GM19468 (cell line): Measurements from ENCODE around the gene MEGF11.

Experiments
- ATAC-seq: cut with Tn5 transposase; IDR thresholded peaks from one replicate; pipeline ENCODE4 v1.9.1; 2021; ENCODE audit warnings: mild to moderate bottlenecking, moderate library complexity, moderate number of reproducible peaks; ENCODE audit not compliant: unreplicated experiment; ENCODE audit errors: extremely low read depth

MEGF11 gene

DNA sequence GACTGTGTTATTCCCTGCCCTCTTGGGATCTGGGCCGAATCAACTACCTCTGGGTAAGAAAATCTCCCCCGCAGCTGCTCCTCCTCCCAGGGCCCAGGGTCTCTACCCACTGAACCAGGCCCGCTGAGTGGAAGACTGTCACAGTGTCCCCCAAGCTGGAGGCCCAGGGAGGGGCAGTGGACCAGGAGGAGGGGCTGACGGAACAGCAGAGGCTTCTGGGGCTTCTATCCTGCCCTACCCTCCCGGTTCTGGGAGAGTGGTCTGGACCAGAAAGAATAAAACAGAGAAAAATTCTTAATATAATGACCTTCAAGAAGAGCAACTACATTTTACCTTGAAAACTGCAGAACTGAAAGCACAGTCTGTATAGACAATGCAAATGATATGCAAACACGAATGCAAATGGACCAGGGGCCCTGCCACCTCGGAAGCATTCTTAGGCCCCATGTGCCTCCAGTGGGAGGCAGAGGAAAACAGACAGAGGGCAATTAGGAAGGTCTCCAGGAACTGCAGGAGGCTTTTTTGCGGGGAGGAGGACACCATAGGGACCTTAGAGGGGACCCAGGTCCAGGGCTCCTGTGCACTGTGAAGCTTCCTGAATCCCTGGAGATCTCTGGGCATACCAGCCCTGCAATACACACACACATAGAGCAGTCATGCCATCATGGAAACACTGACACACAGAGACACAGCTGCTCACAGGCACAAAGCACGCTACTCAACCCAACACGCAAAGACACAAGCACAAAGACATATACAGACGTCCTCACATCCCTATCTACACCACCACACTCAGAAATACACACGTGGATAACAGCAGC lies 12.3 kb downstream of the MEGF11 start:
- ATAC-seq = no peak

DNA sequence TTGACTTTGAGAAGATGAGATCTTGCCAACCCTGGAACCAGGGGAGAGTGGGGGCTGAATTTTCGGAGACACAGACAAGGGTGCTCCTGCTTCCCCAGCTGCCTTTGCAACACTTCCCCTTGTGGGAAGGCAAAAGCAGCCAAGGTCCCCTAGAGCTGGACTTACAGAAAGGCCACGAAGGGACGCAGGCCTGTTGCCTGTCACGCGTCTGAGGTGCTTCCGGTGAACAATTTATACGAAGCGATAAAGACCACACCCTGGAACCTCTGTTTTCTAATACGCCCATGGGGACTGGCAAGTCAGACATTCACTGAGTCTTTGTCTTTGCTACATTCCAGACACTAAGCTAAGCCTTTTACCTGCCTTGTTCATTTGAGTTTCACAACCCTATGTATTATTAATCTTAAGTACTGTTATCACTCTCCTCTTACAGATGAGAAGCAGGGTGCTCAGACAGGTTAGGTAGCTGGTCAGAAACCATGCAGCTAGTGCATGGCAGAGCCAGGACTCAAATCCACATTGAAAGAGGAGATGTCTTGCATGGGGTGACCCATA lies 13.2 kb downstream of the MEGF11 start:
- no peak for ATAC-seq

DNA sequence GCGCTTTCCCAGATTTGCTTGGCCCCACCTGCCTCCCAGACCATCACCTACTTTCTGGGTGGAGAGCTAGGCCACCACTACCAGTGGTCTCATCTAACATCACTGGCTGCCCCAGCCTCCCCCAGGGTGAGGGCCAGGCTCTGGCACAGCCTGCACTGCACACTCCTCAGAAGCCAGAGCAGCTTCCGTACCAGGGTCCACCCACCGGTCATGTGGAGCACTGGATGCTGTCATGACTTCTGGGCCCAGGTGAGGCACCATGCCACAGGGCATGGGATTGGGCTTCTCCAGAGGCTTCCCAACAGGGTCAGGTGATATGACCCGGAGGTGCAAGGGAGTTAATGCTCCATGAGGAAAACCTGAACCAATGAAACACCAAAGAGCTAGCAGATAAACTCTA lies 14.0 kb downstream of the MEGF11 start:
- ATAC-seq = no peak

DNA sequence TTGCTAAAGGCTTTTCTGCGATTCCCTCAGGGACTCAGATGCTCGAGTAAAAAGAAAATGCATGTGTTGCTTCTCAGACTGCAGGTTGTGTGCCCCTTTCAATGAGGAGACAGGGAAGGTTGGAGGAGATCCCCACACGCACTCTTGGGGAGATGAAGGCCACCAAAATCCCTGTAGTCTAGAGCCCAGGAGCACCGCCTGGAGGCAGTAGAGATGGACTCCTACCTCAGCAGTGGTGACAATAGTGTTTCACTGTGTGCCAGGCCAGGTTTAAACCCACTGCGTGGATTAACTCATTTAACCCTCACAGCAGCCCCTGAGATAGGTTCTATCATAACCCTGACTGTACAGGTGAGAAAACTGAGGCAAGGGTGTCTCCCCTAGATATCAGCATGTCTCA lies 15.2 kb downstream of the MEGF11 start:
- no peak for ATAC-seq

DNA sequence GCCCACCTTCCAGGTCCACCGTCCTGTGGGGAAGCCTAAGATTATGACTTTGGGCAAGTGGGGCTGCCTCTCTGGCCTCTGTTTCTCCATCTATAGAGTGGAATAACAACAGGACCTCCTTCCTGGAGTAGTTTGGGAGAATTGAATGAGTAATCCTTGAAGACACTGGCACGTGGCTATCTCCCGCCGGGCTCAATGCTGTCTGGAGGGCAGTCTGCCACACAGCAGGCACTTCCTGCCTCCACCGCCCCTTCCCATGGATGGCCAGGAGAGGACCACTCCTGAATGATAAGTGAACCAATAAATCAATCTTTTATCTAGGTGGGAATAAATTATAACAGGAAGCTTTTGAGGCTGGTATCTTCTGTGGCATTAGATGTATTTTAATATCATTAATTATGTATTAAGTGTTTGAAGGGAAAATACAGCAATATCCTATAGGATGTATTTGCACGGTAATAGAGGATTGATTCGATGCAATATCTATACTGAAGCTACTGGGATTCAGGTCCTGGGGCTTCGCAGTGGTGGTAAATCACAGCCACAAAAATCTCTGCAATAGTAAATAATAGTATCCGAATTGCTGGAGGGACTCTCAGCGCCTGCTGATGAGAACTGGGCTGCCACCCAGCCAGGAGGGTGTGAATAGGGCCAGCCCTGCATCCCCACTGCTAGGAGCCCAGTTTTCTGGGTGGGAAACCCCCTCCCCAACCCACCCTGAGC lies 15.9 kb downstream of the MEGF11 start:
- ATAC-seq = no peak

DNA sequence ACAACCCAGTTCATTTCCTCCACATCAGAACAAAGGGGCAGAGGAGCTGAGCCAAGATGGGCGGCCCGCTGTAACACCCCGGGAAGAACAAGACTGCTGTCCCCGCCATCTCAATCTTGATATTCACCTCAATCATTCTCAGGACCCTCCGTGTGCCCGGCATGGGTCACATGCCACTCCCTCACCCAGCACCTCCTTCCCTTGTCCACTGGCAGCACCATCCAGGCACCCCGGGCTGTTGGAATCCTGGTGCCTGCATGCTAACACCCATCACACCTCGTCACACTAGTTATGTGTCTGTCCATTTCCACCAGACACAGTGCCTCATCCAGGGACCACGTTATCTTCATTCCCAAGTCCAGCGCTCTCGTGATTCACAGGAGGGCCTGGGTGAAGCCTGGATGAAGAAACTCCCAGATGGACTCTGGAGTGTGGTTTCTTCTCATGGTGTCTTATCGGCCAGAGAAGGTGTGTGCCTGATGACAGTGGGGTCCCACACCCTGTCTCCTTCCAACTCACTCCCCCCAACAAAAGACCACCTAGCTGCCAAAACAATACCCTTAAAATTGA lies 16.7 kb downstream of the MEGF11 start:
- ATAC-seq = no peak

DNA sequence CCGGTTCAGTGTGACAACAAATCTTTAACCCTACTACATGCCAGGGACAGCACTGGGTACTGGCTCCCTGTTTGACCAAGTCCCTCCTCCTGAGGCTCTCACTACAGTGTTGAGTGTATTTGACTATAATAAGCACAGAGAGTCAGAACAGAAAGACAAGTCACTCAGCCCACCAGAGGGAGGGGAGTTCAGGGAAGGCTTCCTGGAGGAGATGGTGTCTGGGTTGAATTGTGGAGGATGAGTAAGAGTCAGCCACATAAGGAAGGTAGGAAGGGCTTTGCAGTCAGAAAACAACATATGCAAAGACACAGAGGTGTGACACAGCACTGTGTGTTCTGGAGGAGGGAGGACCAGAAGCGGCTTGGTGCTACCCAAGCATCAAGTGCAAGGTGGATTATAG lies 17.7 kb downstream of the MEGF11 start:
- ATAC-seq = no peak

DNA sequence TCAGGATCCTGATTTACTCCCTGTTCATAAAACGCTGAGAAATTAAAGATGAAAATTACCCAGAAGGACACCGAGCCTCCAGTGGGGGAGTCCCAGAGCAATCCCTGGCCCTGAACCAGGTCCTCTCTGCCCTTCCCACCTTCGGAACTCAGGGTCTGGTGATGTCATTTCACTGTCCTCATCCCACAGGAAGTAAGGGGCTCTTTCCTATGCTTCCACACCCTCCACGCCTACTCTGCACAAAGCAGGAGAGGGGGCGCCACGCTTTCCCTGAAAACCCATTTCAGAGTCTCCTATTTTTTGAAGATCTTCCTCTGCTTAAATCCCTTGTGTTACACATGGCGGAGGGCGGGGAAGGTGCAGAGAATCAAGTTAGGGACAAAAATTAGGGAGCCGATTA lies 18.8 kb downstream of the MEGF11 start:
- ATAC-seq = no peak

DNA sequence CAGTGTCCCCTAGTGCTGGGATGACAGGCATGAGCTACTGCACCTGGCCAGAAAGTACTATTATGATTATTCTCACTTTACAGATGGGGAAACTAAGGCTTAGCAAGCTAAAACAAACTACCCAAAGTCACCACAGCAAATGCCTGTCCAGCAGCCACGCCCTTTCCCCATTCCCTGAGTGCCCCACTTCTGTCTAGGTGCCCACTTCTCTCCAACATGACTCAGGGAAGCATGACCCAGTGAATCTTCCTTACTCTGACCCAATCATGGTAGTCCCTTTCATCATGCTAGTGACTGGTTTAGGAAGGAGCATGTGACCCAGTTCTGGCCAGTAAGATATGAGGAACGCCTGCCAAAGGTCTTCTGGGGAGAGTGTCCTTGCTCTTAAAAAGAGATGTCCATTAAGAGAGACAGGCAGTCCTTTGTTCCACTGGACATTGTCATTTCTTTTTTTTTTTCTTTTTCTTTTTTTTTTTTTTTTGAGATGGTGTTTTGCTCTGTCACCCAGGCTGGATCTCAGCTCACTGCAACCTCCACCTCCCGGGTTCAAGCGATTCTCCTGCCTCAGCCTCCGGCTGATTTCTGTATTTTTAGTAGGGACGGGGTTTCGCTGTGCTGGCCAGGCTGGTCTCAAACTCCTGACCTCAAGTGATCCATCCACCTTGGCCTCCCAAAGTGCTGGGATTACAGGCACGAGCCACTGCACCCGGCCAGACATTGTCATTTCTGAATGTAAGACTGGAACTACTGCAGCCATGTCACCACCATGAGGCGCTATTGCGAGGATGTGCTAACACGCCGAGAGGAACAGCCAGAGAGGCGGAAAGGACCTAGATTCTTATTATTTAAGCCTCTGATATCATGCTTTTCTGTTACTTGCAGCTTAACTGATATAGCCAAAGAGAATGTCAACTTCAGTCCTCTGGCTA lies 19.8 kb downstream of the MEGF11 start:
- no peak for ATAC-seq

DNA sequence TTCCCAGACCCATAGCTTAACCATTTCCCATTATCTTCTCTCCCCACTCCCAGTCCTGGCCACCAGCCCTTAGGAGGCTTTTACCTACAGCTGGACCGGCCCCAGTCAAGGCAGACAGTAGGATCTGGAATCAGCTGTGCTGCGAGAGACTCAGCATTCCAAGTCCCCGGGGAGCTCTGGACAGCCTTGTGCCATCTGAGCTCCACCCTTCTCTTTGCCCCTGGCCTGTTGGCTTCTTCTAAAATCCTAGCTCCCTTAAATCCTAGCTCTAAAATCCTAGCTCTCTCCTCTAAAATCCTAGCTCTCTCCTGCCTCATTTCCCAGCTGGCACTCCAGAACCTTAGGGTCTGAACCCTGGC lies 21.3 kb downstream of the MEGF11 start:
- no peak for ATAC-seq

DNA sequence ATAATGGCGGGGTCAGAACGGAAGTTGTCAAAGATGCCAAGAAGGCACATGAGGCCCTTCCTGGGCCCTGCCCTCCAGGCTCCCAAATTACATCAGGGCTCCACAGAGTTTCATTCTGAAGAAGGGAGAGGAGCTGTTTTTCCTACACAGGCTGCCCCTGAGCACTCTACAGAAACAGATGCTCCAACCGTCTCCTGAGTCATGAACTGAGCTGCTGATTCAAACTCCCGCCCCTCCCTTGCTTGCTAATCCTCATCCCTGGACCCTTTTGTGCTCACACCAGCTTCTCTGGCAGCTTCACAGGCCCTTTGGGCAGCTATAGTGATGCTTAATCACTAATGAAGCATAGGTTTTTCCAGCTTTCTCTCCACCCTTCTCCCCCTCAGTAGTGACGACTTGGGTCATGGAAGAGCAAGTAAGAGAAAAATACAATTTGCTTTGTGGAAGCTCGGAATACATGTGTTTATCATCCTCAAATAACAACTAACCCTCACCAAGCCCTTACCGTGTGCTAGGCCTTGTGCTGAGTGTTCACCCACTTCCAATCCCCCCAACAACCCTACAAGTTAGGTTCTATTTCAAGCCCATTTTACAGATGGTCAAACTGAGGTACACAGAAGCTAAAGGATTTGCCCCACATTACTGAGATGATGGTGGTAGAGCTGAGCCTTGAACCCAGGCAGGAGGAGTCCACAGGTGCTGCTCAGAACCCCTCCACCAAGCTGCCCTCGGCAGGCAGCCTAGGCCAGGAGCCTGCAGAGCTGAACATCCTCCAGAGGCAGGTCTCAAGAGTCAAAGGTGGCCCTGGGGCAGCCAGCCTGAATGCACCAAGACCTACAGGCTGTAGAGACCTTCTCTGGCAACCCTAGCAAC lies 21.9 kb downstream of the MEGF11 start:
- no peak for ATAC-seq

DNA sequence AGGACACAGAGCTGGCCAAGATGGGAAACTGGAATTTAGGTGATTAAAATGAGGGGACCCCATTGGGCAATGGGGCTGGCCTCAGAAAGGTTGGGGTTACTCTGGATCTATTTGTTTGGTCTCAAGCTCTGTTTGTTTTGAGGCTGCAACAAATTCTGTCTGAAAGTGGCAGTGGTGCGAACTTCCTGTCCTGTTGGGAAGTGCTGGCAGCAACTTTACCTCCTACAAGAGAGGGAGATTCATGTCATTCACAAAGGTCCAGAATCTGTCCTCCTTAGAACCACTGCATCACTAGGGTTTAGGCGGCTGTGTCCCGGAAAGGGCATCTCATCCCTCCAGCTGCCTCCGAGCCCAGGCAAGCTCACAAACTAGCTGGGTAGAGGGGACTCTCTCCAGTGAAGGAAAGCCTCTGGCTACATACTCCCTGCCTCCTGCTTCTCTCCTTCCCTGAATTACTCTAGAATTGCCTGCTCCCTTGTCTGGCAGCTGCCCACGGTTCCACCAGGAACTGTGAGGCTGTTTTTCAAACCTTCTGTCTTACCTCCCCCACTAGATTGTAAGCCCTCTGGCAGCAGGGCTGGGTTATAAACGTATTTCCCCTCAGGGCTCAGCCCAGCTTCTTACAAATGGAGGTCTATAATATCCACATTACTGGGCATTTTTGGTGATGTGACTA lies 23.6 kb downstream of the MEGF11 start:
- ATAC-seq = no peak

DNA sequence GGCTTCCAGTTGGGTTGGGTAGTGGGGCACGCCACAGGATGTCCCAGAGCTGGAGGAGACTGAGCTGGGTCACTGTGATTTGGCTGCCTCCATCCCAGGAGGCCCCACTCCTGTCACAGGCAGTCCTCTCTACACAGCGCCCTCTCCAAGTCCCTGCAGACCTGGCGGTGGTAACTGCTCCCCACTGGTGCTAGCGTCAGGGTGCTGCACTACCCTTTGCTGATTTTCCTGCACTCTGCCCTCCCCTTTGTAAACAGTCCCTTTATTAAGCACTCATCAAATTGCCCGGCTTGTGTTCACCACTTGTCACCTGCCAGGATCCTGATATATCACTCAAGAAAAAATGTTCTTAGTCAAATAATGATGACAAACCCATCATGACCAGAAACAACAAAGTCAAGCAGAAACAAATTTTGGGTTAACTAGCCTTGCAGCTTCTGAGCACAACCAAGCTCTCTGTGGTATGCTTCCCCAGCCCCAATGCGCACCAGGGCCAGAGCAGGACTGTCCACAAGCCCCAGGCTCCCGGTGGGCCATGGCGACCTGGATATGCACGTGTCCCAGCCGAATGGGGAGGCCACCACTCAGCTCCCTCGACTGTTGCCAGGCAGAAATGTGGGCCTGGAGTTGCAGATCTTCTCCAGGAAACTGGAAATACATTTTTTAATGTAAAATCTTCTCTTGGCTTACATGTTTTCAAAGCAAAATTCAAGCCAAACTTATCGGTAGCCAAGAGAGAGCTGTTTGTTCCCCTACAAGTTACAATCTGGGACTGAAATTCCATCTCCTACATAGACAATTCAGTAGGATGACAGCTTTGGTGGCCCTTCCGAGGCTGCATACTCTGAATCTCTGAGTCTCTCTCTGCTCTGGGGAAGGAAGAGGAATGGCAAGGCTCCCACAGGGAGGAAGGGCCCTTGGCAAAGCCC lies 24.5 kb downstream of the MEGF11 start:
- no peak for ATAC-seq

DNA sequence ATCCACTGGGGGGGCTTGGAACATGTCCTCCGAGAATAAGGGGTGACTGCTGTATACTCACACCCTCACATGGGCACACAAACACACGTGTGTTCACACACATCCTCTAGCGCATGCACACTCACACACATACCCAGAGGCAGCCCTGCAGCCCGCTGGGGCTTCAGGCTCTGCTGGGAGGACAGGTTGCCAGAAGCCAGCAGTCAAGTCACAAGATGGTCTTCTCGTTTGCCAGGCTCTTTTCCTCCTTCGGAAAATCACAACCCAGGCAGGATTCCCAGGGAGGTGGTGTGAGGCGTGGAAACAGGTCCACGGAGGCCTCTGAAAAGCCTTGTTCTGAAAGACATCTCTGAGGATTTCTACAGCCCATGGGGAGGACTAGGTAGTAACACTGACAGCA lies 26.8 kb downstream of the MEGF11 start:
- ATAC-seq = no peak

DNA sequence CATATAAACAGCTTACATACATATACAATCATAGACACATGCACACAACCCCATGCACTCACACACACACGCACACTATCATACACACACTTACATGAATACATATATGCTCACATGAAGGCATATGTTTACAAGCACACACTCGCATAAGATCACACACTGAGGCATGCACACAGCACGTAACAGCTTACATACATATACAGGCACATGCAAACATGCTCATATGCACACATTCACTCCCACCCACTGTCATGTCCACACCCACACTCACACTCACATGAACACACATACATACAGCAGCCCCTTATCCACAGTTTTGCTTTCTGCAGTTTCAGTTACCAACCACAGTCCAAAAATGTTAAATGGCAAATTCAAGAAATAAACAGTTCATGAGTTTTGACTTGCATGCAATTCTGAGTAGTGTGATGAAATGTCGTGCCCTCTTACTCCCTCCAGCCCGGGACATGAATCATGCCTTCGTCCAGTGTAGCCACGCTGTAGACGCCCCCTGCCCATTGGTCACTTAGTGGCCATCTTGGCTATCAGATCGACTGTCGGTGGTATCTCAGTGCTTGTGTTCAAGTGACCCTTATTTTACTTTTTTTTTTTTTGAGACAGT lies 27.8 kb downstream of the MEGF11 start:
- no peak for ATAC-seq

DNA sequence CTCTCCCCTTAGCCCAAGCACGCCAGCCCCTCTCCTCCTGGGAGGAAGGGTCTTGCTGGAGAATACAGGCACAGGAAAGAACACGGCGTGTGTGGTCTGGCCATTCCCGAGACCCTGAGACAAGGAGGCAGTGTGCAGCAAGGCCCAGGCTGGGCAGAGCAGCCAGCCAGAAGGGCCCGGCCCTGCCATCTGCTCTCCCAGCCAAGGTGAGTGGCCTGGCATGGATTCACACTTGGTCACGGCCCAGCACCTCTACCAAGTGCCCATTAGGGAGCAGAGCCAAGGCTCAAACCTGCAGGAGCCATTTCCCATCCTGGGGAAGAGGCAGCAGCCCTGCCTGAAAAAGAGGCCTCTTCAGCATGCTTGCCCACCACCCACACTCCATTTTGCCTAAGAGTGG lies 28.6 kb downstream of the MEGF11 start:
- ATAC-seq = no peak
